Measurements from ENCODE around the gene RPS6KA1. TPM values are rescaled to one million over a fixed set of nuclear protein-coding genes. Genes with fewer than 3 reads are reported as not detected.

Gene RPS6KA1
- polyA plus RNA-seq, 1 donor (not counting 4 experiments of a cell fraction or from before 2014, with no cell fraction given): 65.9 TPM

- peaks cover 30 to 48% of the 10 kb centered on the region in 2 experiments for H3K36me3 ChIP-seq (ENCODE audit: control insufficient read depth in 2 of 2, extremely low read depth in 1 of 2, insufficient read depth in 2 of 2, low read length in 2 of 2)
Measured at GRCh38 chr1:26536081-26536480, 6.5 kb downstream of the RPS6KA1 start.

DNA sequence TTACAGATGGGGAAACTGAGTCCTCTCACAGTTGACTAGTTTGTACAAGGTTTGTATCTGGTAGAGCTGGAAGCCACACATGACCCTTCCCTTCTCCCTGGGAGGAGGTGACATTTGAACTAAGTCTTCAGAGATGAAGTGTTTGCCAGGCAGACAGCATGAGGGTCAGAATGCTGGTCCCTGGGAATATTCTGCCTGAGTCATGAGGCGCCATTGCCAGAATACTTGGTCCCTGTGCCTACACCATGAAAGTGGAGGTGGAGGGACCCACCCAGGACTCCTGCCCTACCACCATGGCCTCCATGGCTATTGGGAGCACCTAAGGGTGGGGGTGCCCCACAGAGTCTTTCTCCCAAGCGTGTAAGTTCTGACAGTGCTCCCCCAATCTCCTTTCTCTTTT is 7.0 kb downstream of the RPS6KA1 start:
- peaks cover under 1% of the 10 kb centered on the region for H3K9me1 ChIP-seq (ENCODE audit: control insufficient read depth, extremely low read depth, insufficient read depth, low read length)
- H3K4me1 ChIP-seq (ENCODE audit: control insufficient read depth, extremely low read depth, insufficient read depth, low read length): peaks cover 23% of the 10 kb centered on the region
- H3K79me2 ChIP-seq (ENCODE audit: control insufficient read depth, insufficient read depth, low read length): peaks cover 93% of the 10 kb centered on the region
- H3K4me2 ChIP-seq (ENCODE audit: control insufficient read depth, extremely low read depth, insufficient read depth, low read depth, low read length): no peak overlapping the region
- no peak for TF ChIP-seq CTCF (optimal IDR thresholded peaks at IDR 0.05 in 1 of 3, IDR thresholded peaks at IDR 0.05 in 1 of 3, conservative IDR thresholded peaks at IDR 0.05 in 1 of 3; ENCODE audit: extremely low read depth in 1 of 3, insufficient read depth in 2 of 3, low read length in 3 of 3)
- TF ChIP-seq EZH2 (IDR thresholded peaks at IDR 0.05; ENCODE audit: low read length): no peak
- H3K9ac ChIP-seq (ENCODE audit: control insufficient read depth, extremely low read depth, insufficient read depth, low read length): no peak overlapping the region
- H3K4me3 ChIP-seq (ENCODE audit: control insufficient read depth in 2 of 3, extremely low read depth in 1 of 3, insufficient read depth in 2 of 3, low read depth in 1 of 3, low read length in 3 of 3): no peak overlapping the region
- FAIRE-seq (no peak), DNase-seq (ENCODE audit: low read depth, low spot score) (no peak)
- H3K27ac ChIP-seq (ENCODE audit: control insufficient read depth, insufficient read depth, low read length): no peak overlapping the region
- H3K36me3 ChIP-seq (ENCODE audit: control insufficient read depth in 2 of 2, extremely low read depth in 1 of 2, insufficient read depth in 2 of 2, low read length in 2 of 2): peaks cover 30 to 48% of the 10 kb centered on the region in 2 experiments
- peaks cover 19% of the 10 kb centered on the region for H4K20me1 ChIP-seq (ENCODE audit: control insufficient read depth, extremely low read depth, insufficient read depth, low read length)
- no peaks in the 10 kb centered on the region for H3K27me3 ChIP-seq (ENCODE audit: control insufficient read depth, extremely low read depth, insufficient read depth, low read length)
- no peak overlapping the region for H2AFZ ChIP-seq (ENCODE audit: control insufficient read depth, low read length)
- H3K9me3 ChIP-seq (ENCODE audit: control insufficient read depth, low read depth, low read length): no peaks in the 10 kb centered on the region
- dilution Hi-C loops (cut with MboI; ENCODE audit: extremely low pct_ligation_motif_present, low sequenced_read_pairs): no loop called here

More at GRCh38 chr1:26536081-26536480, 6.5 kb downstream of the RPS6KA1 start:
- Histone ChIP-seq H3K79me2 (ENCODE audit: control insufficient read depth, insufficient read depth, low read length) (peaks cover 92% of the 10 kb centered on the region), H3K9me1 (ENCODE audit: control insufficient read depth, extremely low read depth, insufficient read depth, low read length) (no peaks in the 10 kb centered on the region), H3K27ac (ENCODE audit: control insufficient read depth, insufficient read depth, low read length) (no peak overlapping the region), H3K27me3 (ENCODE audit: control insufficient read depth, extremely low read depth, insufficient read depth, low read length) (no peaks in the 10 kb centered on the region), H3K4me3 (ENCODE audit: control insufficient read depth in 2 of 3, extremely low read depth in 1 of 3, insufficient read depth in 2 of 3, low read depth in 1 of 3, low read length in 3 of 3) (no peak overlapping the region), H3K9me3 (ENCODE audit: control insufficient read depth, low read depth, low read length) (no peaks in the 10 kb centered on the region), H2AFZ (ENCODE audit: control insufficient read depth, low read length) (no peak overlapping the region), H4K20me1 (ENCODE audit: control insufficient read depth, extremely low read depth, insufficient read depth, low read length) (peaks cover 19% of the 10 kb centered on the region), H3K9ac (ENCODE audit: control insufficient read depth, extremely low read depth, insufficient read depth, low read length) (no peak overlapping the region), H3K4me2 (ENCODE audit: control insufficient read depth, extremely low read depth, insufficient read depth, low read depth, low read length) (no peak overlapping the region), H3K4me1 (ENCODE audit: control insufficient read depth, extremely low read depth, insufficient read depth, low read length) (peaks cover 23% of the 10 kb centered on the region)
- dilution Hi-C loops (cut with MboI; ENCODE audit: extremely low pct_ligation_motif_present, low sequenced_read_pairs): no loop called here
- no peak for DNase-seq (ENCODE audit: low read depth, low spot score)
- TF ChIP-seq EZH2 (IDR thresholded peaks at IDR 0.05; ENCODE audit: low read length): no peak
- TF ChIP-seq CTCF (optimal IDR thresholded peaks at IDR 0.05 in 1 of 3, IDR thresholded peaks at IDR 0.05 in 1 of 3, conservative IDR thresholded peaks at IDR 0.05 in 1 of 3; ENCODE audit: extremely low read depth in 1 of 3, insufficient read depth in 2 of 3, low read length in 3 of 3): no peak
- no peak for FAIRE-seq
